ENCODE data around the gene CRTAC1.

CRTAC1 gene

DNA sequence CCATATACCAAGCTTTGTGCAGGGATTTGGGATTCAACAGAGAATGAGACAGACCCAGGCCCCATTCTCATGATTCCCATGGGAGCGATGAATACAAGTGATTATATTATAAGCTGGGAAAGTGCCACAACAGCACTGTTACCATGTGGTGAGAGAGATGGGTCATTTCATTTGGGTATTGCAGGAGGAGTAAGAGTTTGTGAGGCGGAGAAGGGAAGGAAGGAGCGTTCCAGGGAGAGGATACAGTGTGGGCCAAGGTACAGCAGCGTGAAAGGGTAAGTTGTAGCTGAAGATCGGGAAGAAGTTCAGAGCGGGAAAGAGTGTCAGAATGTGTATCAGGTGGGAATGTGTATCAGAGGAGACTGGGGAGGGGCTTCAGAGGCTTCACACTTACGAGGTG, 142.3 kb downstream of the CRTAC1 start:
- TF ChIP-seq, protein P1, sequence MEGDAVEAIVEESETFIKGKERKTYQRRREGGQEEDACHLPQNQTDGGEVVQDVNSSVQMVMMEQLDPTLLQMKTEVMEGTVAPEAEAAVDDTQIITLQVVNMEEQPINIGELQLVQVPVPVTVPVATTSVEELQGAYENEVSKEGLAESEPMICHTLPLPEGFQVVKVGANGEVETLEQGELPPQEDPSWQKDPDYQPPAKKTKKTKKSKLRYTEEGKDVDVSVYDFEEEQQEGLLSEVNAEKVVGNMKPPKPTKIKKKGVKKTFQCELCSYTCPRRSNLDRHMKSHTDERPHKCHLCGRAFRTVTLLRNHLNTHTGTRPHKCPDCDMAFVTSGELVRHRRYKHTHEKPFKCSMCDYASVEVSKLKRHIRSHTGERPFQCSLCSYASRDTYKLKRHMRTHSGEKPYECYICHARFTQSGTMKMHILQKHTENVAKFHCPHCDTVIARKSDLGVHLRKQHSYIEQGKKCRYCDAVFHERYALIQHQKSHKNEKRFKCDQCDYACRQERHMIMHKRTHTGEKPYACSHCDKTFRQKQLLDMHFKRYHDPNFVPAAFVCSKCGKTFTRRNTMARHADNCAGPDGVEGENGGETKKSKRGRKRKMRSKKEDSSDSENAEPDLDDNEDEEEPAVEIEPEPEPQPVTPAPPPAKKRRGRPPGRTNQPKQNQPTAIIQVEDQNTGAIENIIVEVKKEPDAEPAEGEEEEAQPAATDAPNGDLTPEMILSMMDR (IDR thresholded peaks at IDR 0.05) = no peak

DNA sequence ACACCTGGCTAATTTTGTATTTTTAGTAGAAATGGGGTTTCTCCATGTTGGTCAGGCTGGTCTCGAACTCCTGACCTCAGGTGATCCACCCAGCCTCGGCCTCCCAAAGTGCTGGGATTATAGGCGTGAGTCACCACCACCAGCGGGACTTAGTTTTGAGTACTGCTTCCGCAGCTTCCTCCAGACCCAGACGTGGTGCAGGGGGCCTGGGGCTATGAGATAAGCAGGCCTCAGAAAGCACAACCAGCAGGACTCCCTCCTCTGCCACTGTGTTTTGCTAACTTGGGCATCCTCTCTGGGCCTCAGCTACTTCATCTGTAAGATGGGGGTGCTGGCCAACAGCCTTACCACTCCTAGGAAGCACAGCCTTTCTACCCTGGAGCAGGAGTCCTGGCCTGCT, 143.0 kb downstream of the CRTAC1 start:
- TF ChIP-seq, protein P1 (IDR thresholded peaks at IDR 0.05) = no peak

DNA sequence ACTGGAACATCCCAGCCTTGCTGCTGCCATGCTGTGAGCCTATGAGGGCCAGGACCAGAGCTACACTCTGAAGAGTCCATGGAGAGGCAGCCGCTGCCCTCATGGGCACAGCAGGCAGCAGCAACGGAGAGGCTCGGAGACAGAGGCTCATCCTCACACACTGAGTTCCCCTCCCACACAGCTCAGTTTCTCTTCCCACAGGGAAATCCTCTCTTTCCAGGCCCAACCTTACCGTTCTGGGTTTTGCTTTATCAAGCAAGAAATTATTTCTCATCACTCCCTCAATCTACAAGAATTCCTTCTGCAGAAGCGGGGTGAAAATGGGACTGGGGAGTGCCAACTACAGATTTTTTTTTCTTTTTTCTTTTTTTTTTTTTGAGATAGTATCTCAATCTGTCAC, 144.1 kb downstream of the CRTAC1 start:
- TF ChIP-seq, protein P1 (IDR thresholded peaks at IDR 0.05) = no peak

DNA sequence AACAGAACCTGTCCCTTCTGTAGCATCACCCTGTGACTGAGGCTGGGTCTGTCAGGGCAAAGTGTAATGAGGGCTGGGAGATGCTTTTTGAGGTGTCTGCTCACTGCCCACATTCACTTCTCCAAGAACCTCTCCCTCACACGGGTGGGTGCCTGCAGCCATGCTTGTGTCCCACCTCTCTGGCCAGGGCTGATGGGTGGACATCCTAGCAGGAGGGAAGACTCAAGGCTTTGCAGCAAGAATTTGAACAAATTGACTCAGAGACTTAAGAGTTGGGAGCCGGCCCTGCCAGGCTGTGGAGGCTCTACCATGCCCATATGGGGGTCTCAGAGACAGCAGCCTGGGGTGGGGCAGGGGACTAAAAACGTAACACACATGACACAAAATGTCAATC, 147.3 kb downstream of the CRTAC1 start:
- TF ChIP-seq, protein P1 (IDR thresholded peaks at IDR 0.05) = no peak

DNA sequence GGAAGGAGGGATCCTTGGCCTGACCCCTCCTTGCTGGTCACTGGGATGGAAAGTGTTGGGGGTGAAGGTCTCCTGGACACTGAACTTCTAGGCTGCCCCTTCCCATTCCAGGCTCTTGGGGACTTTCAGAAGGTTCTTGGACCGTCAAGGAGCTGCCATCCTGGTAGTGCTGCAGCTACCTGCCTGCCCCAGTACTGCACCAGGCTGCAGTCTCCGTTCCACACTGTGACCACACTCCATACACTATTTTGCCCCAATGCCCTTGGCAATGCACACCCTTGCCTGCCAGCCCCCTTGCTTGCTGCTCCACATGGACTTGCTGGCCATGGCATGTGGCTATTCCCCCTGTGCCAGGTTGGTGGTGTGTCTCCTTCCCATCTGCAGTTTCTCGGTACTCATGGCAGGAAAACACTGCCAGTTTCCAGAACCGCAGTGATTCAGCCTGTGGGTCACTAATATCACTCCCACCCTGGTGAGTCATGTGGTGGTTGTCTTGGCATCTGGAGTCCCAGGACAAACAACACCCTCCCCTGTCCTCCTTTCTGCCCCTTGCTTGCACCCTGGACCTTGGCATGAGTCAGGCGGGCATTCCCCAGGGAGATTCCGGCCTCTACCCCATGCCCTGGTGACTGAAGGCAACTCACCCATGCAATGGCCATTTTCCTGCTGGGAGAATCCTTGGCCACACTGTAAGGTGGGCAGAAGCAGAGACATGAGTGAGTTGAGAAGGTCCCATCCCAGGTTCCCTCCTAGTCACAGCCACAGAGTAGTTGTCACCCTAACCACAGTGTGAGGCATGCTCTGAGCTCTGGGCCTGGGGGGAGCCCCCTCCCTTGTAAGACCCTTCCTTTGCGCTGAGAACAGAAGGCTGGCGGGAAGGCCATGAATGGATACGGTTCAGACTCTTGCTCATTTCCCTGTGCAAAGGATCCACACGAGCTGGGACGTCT, 148.0 kb downstream of the CRTAC1 start:
- TF ChIP-seq, protein P1 (IDR thresholded peaks at IDR 0.05) = no peak

DNA sequence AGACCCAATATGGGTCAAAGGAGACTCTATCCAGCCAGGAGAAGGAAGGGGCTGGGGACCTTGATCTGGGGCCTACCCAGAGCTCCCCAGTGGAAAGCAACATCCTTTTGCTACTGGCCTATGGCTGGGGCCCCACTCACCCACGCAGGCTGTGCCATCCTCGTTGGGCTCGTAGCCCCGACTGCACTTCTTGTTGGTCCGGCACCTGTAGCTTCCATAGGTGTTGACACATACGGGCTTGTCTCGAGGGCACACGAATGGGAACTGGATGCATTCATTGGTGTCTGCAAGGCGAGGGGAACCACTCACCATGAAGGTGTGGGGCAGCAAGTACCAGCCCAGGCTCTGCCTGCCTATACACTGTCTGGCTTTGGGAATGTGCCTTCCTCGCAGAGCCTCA, 150.3 kb downstream of the CRTAC1 start:
- TF ChIP-seq, protein P1 (IDR thresholded peaks at IDR 0.05) = no peak

DNA sequence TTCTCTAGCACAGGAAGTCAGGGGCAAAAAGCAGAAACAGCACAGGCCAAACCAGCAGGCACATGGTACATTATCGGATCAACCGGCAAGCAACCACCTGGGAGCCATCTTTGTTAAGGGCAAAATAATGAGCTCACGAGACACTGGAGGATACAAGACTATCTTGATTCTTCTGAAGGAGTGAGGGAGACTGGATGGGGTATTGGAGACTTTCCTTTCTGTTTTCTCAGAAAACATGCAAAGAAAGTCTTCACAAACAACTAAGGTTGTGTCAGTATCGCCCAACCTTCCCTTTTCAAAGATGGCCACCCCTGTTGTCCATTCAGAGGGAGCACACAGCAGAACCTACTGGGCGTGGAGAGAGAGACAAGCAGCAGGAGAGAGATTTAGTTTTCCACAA, 151.2 kb downstream of the CRTAC1 start:
- TF ChIP-seq, protein P1 (IDR thresholded peaks at IDR 0.05) = no peak

All from LNCAP (cell line).